Glomerular endothelial cell (primary cell): ENCODE data around the gene FIP1L1. TPM values are rescaled to one million over a fixed set of nuclear protein-coding genes. Genes with fewer than 3 reads are reported as not detected.
"Not testable (repeated sequence)": the region's sequence is repeated elsewhere in the genome, so short reads cannot be mapped to it uniquely, and the experiment has no call there.

Source experiments
- DNase-seq: peaks from one replicate; pipeline ENCODE4 v3.0.0-alpha.2; 2011; ENCODE audit warnings: low read depth, low spot score; ENCODE audit errors: extremely low read depth
- total RNA-seq: library from RNA; depleted of rRNA; stranded (reverse); fragments of >200 nt; gene quantifications from 2 replicates; pipeline ENCODE4 v1.2.3, GENCODE V29; 2015

The FIP1L1 gene, protein sequence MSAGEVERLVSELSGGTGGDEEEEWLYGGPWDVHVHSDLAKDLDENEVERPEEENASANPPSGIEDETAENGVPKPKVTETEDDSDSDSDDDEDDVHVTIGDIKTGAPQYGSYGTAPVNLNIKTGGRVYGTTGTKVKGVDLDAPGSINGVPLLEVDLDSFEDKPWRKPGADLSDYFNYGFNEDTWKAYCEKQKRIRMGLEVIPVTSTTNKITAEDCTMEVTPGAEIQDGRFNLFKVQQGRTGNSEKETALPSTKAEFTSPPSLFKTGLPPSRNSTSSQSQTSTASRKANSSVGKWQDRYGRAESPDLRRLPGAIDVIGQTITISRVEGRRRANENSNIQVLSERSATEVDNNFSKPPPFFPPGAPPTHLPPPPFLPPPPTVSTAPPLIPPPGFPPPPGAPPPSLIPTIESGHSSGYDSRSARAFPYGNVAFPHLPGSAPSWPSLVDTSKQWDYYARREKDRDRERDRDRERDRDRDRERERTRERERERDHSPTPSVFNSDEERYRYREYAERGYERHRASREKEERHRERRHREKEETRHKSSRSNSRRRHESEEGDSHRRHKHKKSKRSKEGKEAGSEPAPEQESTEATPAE
- total RNA-seq: 33.3 and 40.5 TPM in 2 replicates

DNA sequence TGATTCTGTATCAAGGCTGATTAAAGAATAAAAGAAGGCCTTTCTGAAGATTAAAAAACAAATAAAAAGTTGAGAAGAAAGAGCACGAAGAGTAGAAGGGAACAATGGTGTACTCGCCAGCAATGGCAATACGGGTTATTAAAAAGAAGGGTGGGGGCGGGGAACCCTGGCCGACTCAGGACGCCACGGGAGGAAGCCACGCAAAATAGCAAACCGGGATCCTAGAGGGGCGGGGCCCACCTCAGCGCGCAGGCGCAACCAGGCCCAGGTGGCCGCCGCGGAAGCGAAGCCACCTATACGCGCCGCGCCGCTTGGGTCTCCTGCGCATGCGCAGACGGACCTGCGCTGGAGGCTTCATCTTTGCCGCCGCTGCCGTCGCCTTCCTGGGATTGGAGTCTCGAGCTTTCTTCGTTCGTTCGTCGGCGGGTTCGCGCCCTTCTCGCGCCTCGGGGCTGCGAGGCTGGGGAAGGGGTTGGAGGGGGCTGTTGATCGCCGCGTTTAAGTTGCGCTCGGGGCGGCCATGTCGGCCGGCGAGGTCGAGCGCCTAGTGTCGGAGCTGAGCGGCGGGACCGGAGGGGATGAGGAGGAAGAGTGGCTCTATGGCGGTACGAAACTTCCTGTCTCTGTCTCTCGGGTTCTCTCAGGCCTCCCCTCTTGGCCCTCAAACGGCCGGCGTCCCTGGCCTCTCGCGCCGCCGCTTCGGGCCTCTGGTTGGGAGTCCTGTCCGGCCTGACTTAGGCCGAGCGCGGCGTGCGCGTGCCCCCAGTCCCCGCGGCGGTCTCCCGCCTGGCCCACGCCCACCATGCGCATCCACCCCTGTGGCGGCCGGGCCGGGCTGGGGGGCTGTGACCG is at the start of gene FIP1L1:
FIP1L1 (plus strand) TSS at position 323 of the 852 bp plus-strand sequence; CDS start at position 521, 198 bp downstream.
- DNase-seq: peak; percentile 41

DNA sequence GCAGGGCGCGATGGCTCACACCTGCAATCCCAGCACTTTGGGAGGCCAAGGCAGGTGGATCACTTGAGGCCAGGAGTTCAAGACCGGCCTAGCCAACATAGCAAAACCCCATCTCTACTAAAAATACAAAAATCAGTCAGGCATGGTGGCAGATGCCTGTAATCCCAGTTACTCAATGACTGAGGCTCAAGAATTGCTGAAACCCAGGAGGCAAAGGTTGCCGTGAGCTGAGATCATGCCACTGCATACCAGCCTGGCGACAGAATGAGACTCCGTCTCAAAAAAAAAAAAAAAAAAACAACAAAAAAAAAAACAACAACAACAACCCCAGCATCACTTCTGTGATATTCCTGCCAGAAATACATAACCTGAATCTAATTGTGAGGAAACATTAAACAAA is 42.5 kb upstream of the FIP1L1 start:
- DNase-seq: not testable (repeated sequence)

DNA sequence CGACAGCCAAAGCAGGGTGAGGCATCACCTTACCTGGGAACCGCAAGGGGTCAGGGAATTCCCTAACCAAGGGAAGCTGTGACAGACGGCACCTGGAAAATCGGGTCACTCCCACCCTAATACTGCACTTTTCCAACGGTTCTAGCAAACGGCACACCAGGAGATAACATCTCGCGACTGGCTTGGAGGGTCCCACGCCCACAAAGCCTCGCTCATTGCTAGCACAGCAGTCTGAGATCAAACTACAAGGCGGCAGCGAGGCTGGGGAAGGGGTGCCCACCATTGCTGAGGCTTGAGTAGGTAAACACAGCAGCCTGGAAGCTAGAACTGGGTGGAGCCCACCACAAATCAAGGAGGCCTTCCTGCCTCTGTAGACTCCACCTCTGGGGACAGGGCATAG is 37.3 kb upstream of the FIP1L1 start:
- not testable (repeated sequence) for DNase-seq

DNA sequence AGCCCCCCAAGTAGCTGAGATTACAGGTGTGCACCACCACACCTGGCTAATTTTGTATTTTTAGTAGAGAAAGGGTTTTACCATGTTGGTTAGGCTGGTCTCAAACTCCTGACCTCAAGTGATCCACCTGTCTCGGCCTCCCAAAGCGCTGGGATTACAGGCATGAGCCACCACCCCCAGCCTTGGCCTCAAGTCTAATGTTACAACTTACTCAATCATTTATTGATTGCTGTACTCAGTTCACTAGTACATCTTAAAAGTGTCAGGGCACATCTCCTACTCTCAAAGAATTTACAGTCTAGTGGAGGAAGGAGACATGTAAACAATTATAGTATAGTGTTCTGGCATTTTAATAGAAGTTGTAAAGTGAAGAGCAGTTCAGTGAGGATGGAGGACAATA is 31.0 kb upstream of the FIP1L1 start:
- not testable (repeated sequence) for DNase-seq

GRCh38 chr4:53346920-53347852 is 30.3 kb upstream of the FIP1L1 start:
- DNase-seq: no peak

- DNase-seq: no peak
These were observed 29.4 kb upstream of the FIP1L1 start for GRCh38 chr4:53348046-53348445.

DNA sequence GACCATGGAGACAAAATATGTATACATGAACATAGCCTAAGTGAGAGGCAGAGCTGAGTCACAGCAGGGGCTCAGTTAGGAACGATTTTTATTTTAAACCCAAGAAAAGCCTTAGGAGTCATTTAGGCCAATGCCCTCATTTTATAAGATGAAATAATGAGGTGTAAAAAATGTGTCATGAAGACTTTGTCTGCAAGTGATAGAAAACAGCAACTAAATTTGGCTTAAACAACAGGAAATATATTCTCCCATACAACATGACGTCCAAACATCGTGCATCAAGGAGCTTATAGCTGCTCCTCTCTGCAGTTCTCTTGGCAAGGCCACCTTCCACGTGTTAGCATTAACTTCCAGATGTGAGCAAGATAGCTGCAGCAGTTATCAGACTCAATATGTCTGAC is 28.4 kb upstream of the FIP1L1 start:
- DNase-seq: no peak

GRCh38 chr4:53354012-53354722 is 23.3 kb upstream of the FIP1L1 start:
- DNase-seq: no peak

DNA sequence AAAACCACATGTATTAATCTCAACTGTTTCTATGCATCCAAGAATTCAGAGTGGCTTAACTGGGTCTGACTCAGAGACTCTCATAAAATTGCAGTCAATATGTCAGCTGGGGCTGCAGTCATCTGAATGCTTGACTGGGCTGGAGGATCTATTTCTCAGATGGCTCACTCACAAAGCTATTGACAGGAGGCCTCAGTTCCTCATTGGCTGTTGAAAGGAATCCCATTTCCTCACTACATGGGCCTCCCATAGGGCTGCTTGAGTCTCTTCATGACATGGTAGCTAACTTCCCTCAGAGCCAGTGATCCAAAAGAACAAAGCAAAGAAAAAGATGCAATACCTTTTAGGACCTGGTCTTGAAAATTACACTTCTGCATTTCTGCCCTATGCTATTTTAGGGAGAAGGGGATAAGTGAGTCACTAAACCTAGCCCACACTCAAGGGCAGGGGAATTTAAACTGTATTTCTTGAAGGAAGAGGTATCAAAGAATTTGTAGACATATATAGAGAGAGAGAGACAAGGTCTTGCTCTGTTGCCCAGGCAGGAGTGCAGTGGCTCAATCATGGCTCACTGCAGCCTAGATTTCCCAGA is 21.4 kb upstream of the FIP1L1 start:
- no peak for DNase-seq

GRCh38 chr4:53361451-53361850 is 16.0 kb upstream of the FIP1L1 start:
- DNase-seq: no peak

DNA sequence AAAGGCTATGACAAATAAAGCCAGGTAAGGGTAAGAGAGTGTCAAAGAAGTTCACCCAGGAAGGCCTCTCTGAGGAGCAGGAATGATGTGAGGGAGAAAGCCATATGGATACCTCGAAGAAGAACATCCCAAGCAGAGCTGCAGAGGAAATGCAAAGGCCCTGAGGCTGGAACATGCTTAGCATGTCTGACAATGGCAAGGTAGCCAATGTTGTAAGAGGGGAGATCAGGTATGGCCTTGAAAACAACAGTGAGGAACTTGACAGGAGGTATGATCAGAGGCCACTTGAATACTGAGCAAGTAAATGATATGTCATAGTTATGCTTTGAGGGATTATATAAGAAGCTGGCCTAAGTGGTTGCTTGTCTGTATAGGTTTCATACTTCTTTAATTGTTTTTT is 15.3 kb upstream of the FIP1L1 start:
- DNase-seq: no peak

GRCh38 chr4:53364624-53365023 is 12.8 kb upstream of the FIP1L1 start:
- no peak for DNase-seq

GRCh38 chr4:53365121-53365485 is 12.3 kb upstream of the FIP1L1 start:
- no peak for DNase-seq

GRCh38 chr4:53365486-53366300 is 11.7 kb upstream of the FIP1L1 start, which contains the start of gene SCFD2:
TSS of gene SCFD2 (minus strand) at chr4:53366061.
- peak; percentile 82 for DNase-seq

- no peak for DNase-seq
These were observed 11.1 kb upstream of the FIP1L1 start for GRCh38 chr4:53366301-53366716.

DNA sequence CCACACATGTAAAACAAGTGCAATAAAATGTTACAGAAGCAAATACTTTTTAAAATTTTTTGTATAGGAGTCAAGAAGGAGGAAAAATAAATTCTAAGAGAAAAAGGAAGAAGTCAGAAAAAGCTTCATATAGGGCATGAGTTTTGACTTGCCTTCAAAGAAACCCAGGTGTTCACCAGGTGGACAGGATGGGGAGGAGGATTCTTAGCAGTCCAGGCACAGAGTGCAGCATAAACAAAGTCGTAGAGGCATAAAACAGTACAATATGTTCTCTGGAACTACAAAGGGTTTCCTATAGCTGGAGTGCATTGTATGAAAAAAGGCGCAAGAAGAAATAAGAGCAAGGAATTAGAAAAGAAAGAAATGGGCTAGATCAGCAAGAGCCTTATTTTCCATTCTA is 9.7 kb upstream of the FIP1L1 start:
- no peak for DNase-seq

- DNase-seq: no peak
These were observed 6.4 kb upstream of the FIP1L1 start for GRCh38 chr4:53371049-53371448.

DNA sequence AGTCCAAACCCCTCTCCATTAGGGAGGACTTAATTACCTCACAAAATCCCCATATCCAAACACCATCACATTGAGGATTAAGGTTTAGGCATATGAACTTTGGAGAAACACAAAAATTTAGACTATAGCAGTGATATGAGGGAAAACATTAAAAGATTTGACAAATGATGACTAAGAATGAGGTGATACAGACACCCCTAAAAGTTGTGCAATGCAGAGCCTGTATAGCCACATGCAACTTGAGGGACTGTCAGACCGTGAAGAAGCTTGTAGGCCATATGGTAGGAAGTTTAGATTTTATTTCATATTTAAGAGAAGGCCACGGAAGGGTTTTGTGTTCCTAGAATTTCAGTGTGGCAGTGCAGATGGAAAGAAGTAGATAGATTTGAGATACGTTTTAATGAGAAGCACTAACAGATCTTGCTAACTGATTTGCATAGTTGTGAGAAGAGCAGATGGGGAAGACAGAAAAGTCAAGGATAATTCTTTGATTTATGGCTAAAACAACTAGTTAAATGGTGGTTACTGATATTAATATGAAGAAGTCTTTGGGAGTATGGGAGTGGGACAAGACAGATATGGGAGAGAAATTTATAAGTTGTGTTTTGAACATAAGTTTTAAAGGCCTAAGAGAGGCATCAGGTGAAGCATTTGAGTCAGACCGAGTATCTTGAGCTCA is 5.5 kb upstream of the FIP1L1 start:
- DNase-seq: no peak
